ENCODE data around the gene EML5.

EML5 gene

GRCh38 chr14:88599326-88599725, 193.4 kb downstream of the EML5 start:
- H3K4me3 ChIP-seq (ENCODE audit: control insufficient read depth, low read depth, low read length) = no peak overlapping the region
- TF ChIP-seq, protein P1, sequence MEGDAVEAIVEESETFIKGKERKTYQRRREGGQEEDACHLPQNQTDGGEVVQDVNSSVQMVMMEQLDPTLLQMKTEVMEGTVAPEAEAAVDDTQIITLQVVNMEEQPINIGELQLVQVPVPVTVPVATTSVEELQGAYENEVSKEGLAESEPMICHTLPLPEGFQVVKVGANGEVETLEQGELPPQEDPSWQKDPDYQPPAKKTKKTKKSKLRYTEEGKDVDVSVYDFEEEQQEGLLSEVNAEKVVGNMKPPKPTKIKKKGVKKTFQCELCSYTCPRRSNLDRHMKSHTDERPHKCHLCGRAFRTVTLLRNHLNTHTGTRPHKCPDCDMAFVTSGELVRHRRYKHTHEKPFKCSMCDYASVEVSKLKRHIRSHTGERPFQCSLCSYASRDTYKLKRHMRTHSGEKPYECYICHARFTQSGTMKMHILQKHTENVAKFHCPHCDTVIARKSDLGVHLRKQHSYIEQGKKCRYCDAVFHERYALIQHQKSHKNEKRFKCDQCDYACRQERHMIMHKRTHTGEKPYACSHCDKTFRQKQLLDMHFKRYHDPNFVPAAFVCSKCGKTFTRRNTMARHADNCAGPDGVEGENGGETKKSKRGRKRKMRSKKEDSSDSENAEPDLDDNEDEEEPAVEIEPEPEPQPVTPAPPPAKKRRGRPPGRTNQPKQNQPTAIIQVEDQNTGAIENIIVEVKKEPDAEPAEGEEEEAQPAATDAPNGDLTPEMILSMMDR (IDR thresholded peaks at IDR 0.05; ENCODE audit: control insufficient read depth, insufficient read depth, low read depth, low read length, missing control alignments) = no peak
- DNase-seq (ENCODE audit: low read depth) = no peak

DNA sequence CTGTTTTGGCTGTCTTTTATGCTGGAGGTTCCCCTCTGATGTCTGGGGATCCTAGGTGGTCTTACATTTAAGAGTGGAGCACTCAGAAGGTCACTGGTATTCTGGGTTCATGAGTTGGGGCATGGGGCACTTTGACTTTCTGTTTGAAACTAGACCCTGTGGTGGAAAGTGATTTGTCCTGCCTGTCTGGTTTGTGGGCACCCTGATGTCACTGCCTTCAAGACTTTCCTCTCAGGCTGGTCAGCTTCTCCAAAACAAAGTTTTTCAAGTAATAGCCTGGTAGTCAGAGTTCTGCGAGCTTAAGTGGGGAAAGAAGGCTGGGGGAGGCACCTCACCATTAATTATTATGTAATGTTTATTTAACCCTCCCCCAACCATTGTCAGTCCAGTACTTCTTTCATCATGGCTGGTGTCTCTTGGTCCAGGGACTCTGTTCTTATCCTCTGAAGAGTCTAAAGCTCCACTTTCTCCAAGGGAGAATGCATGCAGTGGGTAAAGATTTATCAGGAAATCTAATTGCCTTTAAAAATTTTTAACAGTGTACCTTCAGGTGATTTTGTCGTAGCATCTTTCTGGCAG, 194.6 kb downstream of the EML5 start:
- no peak for DNase-seq (ENCODE audit: low read depth)
- TF ChIP-seq, protein P1 (IDR thresholded peaks at IDR 0.05; ENCODE audit: control insufficient read depth, insufficient read depth, low read depth, low read length, missing control alignments) = no peak
- H3K4me3 ChIP-seq (ENCODE audit: control insufficient read depth, low read depth, low read length) = no peak overlapping the region

- TF ChIP-seq, protein P1 (IDR thresholded peaks at IDR 0.05; ENCODE audit: control insufficient read depth, insufficient read depth, low read depth, low read length, missing control alignments) = no peak
- H3K4me3 ChIP-seq (ENCODE audit: control insufficient read depth, low read depth, low read length) = no peak overlapping the region
- no peak for DNase-seq (ENCODE audit: low read depth)
Observed at GRCh38 chr14:88597601-88598000, 195.2 kb downstream of the EML5 start.

GRCh38 chr14:88597038-88597437, 195.7 kb downstream of the EML5 start:
- TF ChIP-seq, protein P1 (IDR thresholded peaks at IDR 0.05; ENCODE audit: control insufficient read depth, insufficient read depth, low read depth, low read length, missing control alignments) = no peak
- no peak for DNase-seq (ENCODE audit: low read depth)
- no peak overlapping the region for H3K4me3 ChIP-seq (ENCODE audit: control insufficient read depth, low read depth, low read length)

DNA sequence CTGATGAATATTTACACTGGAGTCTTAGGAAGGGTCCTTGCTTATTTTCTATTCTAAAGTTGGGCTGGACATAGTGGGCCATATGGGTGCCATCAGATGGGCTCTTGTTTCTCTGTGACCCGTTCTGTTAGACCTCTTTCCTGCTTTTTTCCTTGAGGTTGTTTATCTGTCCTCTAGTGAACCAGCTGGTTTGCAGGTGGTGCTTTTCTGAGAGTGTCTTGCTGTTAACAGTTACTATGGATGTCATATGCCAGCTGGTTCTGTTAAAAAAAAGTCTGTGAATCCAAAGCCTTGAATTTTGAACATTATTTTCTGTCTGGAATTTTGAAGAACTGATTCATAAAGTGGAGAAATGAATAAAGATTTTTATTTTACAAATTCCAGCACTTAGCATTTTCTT, 200.7 kb downstream of the EML5 start:
- no peak for DNase-seq (ENCODE audit: low read depth)
- no peak overlapping the region for H3K4me3 ChIP-seq (ENCODE audit: control insufficient read depth, low read depth, low read length)
- TF ChIP-seq, protein P1 (IDR thresholded peaks at IDR 0.05; ENCODE audit: control insufficient read depth, insufficient read depth, low read depth, low read length, missing control alignments) = no peak

GRCh38 chr14:88590173-88590572, 202.6 kb downstream of the EML5 start:
- no peak overlapping the region for H3K4me3 ChIP-seq (ENCODE audit: control insufficient read depth, low read depth, low read length)
- DNase-seq (ENCODE audit: low read depth) = no peak
- TF ChIP-seq, protein P1 (IDR thresholded peaks at IDR 0.05; ENCODE audit: control insufficient read depth, insufficient read depth, low read depth, low read length, missing control alignments) = no peak

GRCh38 chr14:88588081-88588480, 204.7 kb downstream of the EML5 start:
- no peak overlapping the region for H3K4me3 ChIP-seq (ENCODE audit: control insufficient read depth, low read depth, low read length)
- DNase-seq (ENCODE audit: low read depth) = no peak
- TF ChIP-seq, protein P1 (IDR thresholded peaks at IDR 0.05; ENCODE audit: control insufficient read depth, insufficient read depth, low read depth, low read length, missing control alignments) = no peak
